Kidney epithelial cell (primary cell): Measurements from ENCODE around the gene ATXN7L3. TPM values are rescaled to one million over a fixed set of nuclear protein-coding genes. Genes with fewer than 3 reads are reported as not detected.
"Not testable (repeated sequence)": the region's sequence is repeated elsewhere in the genome, so short reads cannot be mapped to it uniquely, and the experiment has no call there.

Source experiments
- DNase-seq: peaks from one replicate; pipeline ENCODE4 v3.0.0-alpha.2; 2010; ENCODE audit warnings: low read depth
- H3K27me3 ChIP-seq: 2 replicates; pipeline ENCODE4 v1.6.0; 2011; ENCODE audit warnings: low read length; ENCODE audit not compliant: control insufficient read depth, insufficient read depth
- H3K36me3 ChIP-seq: 2 replicates; pipeline ENCODE4 v1.5.1; 2011; ENCODE audit warnings: low read length; ENCODE audit not compliant: control insufficient read depth, insufficient read depth
- H3K4me3 ChIP-seq: 2 replicates; pipeline ENCODE4 v1.5.1; 2011; ENCODE audit warnings: low read depth, mild to moderate bottlenecking, control low read depth, low read length
- CTCF ChIP-seq: IDR thresholded peaks from 2 replicates; pipeline ENCODE4 v1.5.1; 2011; ENCODE audit warnings: mild to moderate bottlenecking, moderate library complexity, low read length, control low read depth, inconsistent platforms; ENCODE audit not compliant: insufficient read depth, poor library complexity, severe bottlenecking
- total RNA-seq: library from RNA; depleted of rRNA; stranded (reverse); fragments of >200 nt; gene quantifications from 2 replicates; pipeline ENCODE4 v1.2.3, GENCODE V29; 2015

The ATXN7L3 gene
- total RNA-seq, 1 donor from 2014 or later: 50.8 TPM

GRCh38 chr17:44155488-44155887, 44.2 kb downstream of the ATXN7L3 start:
- Histone ChIP-seq H3K36me3 (peaks cover 3% of the 10 kb centered on the region), H3K27me3 (no peaks in the 10 kb centered on the region), H3K4me3 (no peak overlapping the region)
- no peak for TF ChIP-seq CTCF
- no peak for DNase-seq

GRCh38 chr17:44152875-44153274, 46.8 kb downstream of the ATXN7L3 start:
- TF ChIP-seq CTCF: no peak
- Histone ChIP-seq H3K27me3 (no peaks in the 10 kb centered on the region), H3K4me3 (no peak overlapping the region), H3K36me3 (peaks cover 2% of the 10 kb centered on the region)
- no peak for DNase-seq

GRCh38 chr17:44149750-44150329, 49.8 kb downstream of the ATXN7L3 start:
- H3K4me3 ChIP-seq: no peak overlapping the region
- H3K27me3 ChIP-seq: no peaks in the 10 kb centered on the region
- peaks cover 1% of the 10 kb centered on the region for H3K36me3 ChIP-seq
- TF ChIP-seq CTCF: no peak
- DNase-seq: no peak

- not testable (repeated sequence) for DNase-seq, H3K36me3 ChIP-seq, H3K27me3 ChIP-seq, H3K4me3 ChIP-seq
These were observed 50.6 kb downstream of the ATXN7L3 start for GRCh38 chr17:44149066-44149465.

- Histone ChIP-seq H3K36me3 (peaks cover 1% of the 10 kb centered on the region), H3K4me3 (no peak overlapping the region), H3K27me3 (no peaks in the 10 kb centered on the region)
- no peak for TF ChIP-seq CTCF
- DNase-seq: no peak
These were observed 51.9 kb downstream of the ATXN7L3 start for GRCh38 chr17:44147812-44148211.

GRCh38 chr17:44146375-44147346, 53.0 kb downstream of the ATXN7L3 start:
- peaks cover 1% of the 10 kb centered on the region for H3K36me3 ChIP-seq
- no peak overlapping the region for H3K4me3 ChIP-seq
- TF ChIP-seq CTCF: no peak
- H3K27me3 ChIP-seq: no peaks in the 10 kb centered on the region
- DNase-seq: no peak
